A673 (cell line): Measurements from ENCODE around the gene SMYD1. TPM values are rescaled to one million over a fixed set of nuclear protein-coding genes. Genes with fewer than 3 reads are reported as not detected.

Experiments
- BruUV-seq: library from RNA; stranded (reverse); fragments of 400-500 nt; replicated peaks from 2 replicates; lab custom pipeline; 2021; lab: Mats Ljungman, UMichigan
- CTCF ChIA-PET: fragments of 300-600 bp; sonication (Branson Sonifier 250); formaldehyde crosslinking; loops from one replicate; lab custom pipeline; 2022; ENCODE audit warnings: antibody characterized with exemption; lab: Charles Lee
- POLR2A ChIA-PET: fragments of 300-600 bp; sonication (Branson Sonifier 250); formaldehyde crosslinking; loops from one replicate; lab custom pipeline; 2022; ENCODE audit warnings: antibody characterized with exemption; ENCODE audit not compliant: low non-redundant PET; lab: Charles Lee
- DNase-seq: peaks from one replicate; pipeline ENCODE4 v3.0.0-alpha.2; 2015; ENCODE audit warnings: low spot score
- H3K27ac ChIP-seq: fragments of 200-600 bp; sonication (generic); 2 replicates; pipeline ENCODE4 v1.5.1; 2016; ENCODE audit warnings: mixed run types, low read depth, mild to moderate bottlenecking, mixed read lengths, antibody characterized with exemption, low read length; ENCODE audit not compliant: poor library complexity, severe bottlenecking
- H3K27me3 ChIP-seq: fragments of 200-600 bp; sonication (generic); replicated peaks from 2 replicates; pipeline ENCODE4 v1.6.1; 2017; ENCODE audit warnings: mixed run types, low read depth, mild to moderate bottlenecking, mixed read lengths, antibody characterized with exemption, low read length; ENCODE audit not compliant: insufficient read depth, poor library complexity
- H3K36me3 ChIP-seq: fragments of 200-600 bp; sonication (generic); 2 replicates; pipeline ENCODE4 v1.6.1; 2016; ENCODE audit warnings: mixed run types, mild to moderate bottlenecking, mixed read lengths, antibody characterized with exemption, low read length; ENCODE audit not compliant: insufficient read depth, poor library complexity, severe bottlenecking
- H3K4me1 ChIP-seq: fragments of 200-600 bp; sonication (generic); 2 replicates; pipeline ENCODE4 v1.6.1; 2017; ENCODE audit warnings: mixed run types, mild to moderate bottlenecking, mixed read lengths, antibody characterized with exemption, low read length; ENCODE audit not compliant: insufficient read depth, poor library complexity, severe bottlenecking
- H3K4me3 ChIP-seq: fragments of 200-600 bp; sonication (generic); 2 replicates; pipeline ENCODE4 v1.5.1; 2016; ENCODE audit warnings: low read depth, mixed run types, mild to moderate bottlenecking, mixed read lengths, low read length; ENCODE audit not compliant: poor library complexity, severe bottlenecking
- H3K9me3 ChIP-seq: fragments of 200-600 bp; sonication (generic); 2 replicates; pipeline ENCODE4 v1.6.1; 2016; ENCODE audit warnings: mixed run types, low read depth, mild to moderate bottlenecking, mixed read lengths, antibody characterized with exemption, low read length; ENCODE audit not compliant: poor library complexity, severe bottlenecking
- EZH2 ChIP-seq: fragments of 200-600 bp; sonication (generic); IDR thresholded peaks from 2 replicates; pipeline ENCODE4 v1.6.1; 2017; ENCODE audit warnings: borderline replicate concordance, low read depth, mild to moderate bottlenecking, mixed read lengths, antibody characterized with exemption, low read length; ENCODE audit not compliant: poor library complexity, severe bottlenecking
- intact Hi-C: fragments of 100-400 bp; cut with micrococcal nuclease; formaldehyde crosslinking; loops from one replicate; pipeline ENCODE4 v1.10.0; 2022; ENCODE audit not compliant: unreplicated experiment
- total RNA-seq: library from RNA; stranded (reverse); gene quantifications from 2 replicates; pipeline ENCODE4 v1.2.3, GENCODE V29; 2021
- TF ChIP-seq, protein P1 (sequence below): fragments of 300-800, 200-600 bp; sonication (generic); conservative IDR thresholded peaks from 2 replicates; pipeline ENCODE4 v1.5.1; 2017; ENCODE audit warnings: low read depth, mild to moderate bottlenecking, antibody characterized with exemption, low read length, moderate library complexity, mixed read lengths

Gene SMYD1
- total RNA-seq, 1 experiment from 2014 or later: not detected

DNA sequence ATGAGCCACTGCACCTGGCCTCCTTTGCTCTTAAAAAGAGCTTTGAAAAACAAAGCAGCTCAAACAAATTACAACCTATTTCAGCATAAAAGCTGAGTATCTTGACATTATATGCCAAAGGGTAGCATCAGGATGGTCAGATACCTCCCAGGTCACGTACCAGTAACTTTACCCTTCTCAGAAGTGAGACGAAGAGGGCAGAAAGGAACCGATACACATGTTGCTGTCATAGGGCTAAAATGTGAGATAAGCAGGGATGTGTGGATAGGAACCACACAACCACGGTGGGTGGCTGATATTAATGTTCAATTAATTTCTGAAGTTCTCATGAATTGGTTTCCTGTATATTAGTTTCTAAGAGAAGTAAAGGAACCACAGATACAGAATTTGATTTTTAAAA is 38.7 kb upstream of the SMYD1 start:
- TF ChIP-seq, protein P1, sequence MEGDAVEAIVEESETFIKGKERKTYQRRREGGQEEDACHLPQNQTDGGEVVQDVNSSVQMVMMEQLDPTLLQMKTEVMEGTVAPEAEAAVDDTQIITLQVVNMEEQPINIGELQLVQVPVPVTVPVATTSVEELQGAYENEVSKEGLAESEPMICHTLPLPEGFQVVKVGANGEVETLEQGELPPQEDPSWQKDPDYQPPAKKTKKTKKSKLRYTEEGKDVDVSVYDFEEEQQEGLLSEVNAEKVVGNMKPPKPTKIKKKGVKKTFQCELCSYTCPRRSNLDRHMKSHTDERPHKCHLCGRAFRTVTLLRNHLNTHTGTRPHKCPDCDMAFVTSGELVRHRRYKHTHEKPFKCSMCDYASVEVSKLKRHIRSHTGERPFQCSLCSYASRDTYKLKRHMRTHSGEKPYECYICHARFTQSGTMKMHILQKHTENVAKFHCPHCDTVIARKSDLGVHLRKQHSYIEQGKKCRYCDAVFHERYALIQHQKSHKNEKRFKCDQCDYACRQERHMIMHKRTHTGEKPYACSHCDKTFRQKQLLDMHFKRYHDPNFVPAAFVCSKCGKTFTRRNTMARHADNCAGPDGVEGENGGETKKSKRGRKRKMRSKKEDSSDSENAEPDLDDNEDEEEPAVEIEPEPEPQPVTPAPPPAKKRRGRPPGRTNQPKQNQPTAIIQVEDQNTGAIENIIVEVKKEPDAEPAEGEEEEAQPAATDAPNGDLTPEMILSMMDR: no peak
- TF ChIP-seq EZH2: no peak
- intact Hi-C loops: loop anchor here (2.0 kb wide), 1 partner anchor 14 kb away; no protein-coding TSS in a partner anchor
- H3K27ac ChIP-seq: no peak overlapping the region
- BruUV-seq: no TSS peak
- H3K36me3 ChIP-seq: peaks cover 3% of the 10 kb centered on the region
- H3K9me3 ChIP-seq: no peaks in the 10 kb centered on the region
- H3K27me3 ChIP-seq: no peaks in the 10 kb centered on the region
- DNase-seq: no peak
- POLR2A ChIA-PET: no interaction called here
- H3K4me3 ChIP-seq: no peak overlapping the region
- CTCF ChIA-PET: no interaction called here
- no peaks in the 10 kb centered on the region for H3K4me1 ChIP-seq

DNA sequence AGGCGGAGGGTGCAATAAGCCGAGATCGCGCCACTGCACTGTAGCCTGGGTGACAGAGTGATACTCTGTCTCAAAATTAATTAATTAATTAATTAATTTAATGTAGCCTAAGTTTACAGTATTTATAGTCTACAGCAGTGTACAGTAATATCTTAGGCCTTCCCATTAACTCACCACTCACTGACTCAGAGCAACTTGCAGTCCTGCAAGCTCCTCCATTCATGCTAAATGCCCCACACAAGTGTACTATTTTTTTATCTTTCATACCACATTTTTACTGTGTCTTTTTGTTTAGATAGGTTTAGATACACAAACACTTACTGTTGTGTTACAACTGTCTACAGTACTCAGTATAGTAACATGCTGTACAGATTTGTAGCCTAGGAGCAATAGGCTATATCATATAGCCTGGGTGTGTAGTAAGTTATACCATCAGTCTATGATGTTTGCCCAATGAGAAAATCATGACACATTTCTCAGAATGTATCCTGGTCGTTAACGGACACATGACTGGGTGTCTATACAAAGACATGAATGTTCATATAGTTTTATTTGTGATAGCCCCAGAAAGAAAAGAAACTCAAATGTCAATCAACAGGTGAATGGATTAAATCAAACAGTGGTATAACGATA is 35.4 kb upstream of the SMYD1 start:
- no peak overlapping the region for H3K27ac ChIP-seq
- TF ChIP-seq, protein P1: no peak
- TF ChIP-seq EZH2: no peak
- intact Hi-C loops: no loop called here
- no peak for DNase-seq
- peaks cover 3% of the 10 kb centered on the region for H3K36me3 ChIP-seq
- H3K4me3 ChIP-seq: no peak overlapping the region
- BruUV-seq: no TSS peak
- no peaks in the 10 kb centered on the region for H3K9me3 ChIP-seq
- POLR2A ChIA-PET: no interaction called here
- H3K4me1 ChIP-seq: no peaks in the 10 kb centered on the region
- CTCF ChIA-PET: no interaction called here
- H3K27me3 ChIP-seq: no peaks in the 10 kb centered on the region

DNA sequence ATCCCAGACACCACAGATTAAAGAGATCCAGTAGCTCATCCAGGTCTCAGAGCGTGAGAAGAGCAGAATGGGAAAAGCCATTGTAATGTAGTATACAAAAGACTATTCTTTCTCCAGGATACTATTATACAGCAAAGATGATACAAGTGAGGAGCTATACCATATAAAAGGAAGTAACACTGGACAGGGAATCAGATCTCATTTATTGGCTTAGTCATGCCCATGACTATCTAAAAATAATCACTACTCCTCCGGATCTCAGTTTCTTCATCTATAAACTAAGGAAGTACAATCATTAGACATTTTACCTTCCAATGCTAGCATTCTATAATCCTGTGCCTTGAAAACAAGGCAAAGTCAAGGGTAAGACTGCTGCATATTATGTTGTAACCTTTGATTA is 31.4 kb upstream of the SMYD1 start:
- Histone ChIP-seq H3K27ac (no peak overlapping the region), H3K36me3 (no peaks in the 10 kb centered on the region), H3K4me1 (no peaks in the 10 kb centered on the region), H3K4me3 (no peak overlapping the region), H3K27me3 (no peaks in the 10 kb centered on the region), H3K9me3 (no peaks in the 10 kb centered on the region)
- DNase-seq: no peak
- ChIA-PET POLR2A (no interaction called here), CTCF (no interaction called here)
- TF ChIP-seq EZH2: no peak
- TF ChIP-seq, protein P1: no peak
- intact Hi-C loops: no loop called here
- BruUV-seq: no TSS peak
